ENCODE data around the gene MBIP. TPM values are rescaled to one million over a fixed set of nuclear protein-coding genes. Genes with fewer than 3 reads are reported as not detected.
"Not testable (repeated sequence)": the region's sequence is repeated elsewhere in the genome, so short reads cannot be mapped to it uniquely, and the experiment has no call there.

MBIP gene
- total and polyA plus RNA-seq, 2 experiments from 2014 or later: 24.4 to 49.7 TPM

GRCh38 chr14:36341811-36342210 lies 21.4 kb upstream of the MBIP start:
- not testable (repeated sequence) for H3K27me3 ChIP-seq (ENCODE audit: insufficient read depth); H3K27ac Mint-ChIP-seq

GRCh38 chr14:36340276-36340890 lies 19.9 kb upstream of the MBIP start:
- Histone ChIP-seq H3K4me2 (no peak overlapping the region), H3K4me3 (no peak overlapping the region), H3K36me3 (ENCODE audit: insufficient read depth) (no peaks in the 10 kb centered on the region), H3K27ac (ENCODE audit: low read depth) (no peak overlapping the region), H3K4me1 (ENCODE audit: insufficient read depth) (no peaks in the 10 kb centered on the region), H3K27me3 (ENCODE audit: insufficient read depth) (no peaks in the 10 kb centered on the region), H3K79me2 (replicated peaks; ENCODE audit: insufficient read depth) (no peaks in the 10 kb centered on the region), H3K9me2 (ENCODE audit: insufficient read depth) (no peaks in the 10 kb centered on the region), H4K20me1 (replicated peaks; ENCODE audit: insufficient read depth) (no peaks in the 10 kb centered on the region), H2AFZ (no peak overlapping the region), H3F3A (replicated peaks; ENCODE audit: low read depth) (no peaks in the 10 kb centered on the region)
- Mint-ChIP-seq H3K27ac (no peak overlapping the region), H3K36me3 (ENCODE audit: low read depth) (no peaks in the 10 kb centered on the region), H3K9me3 (no peaks in the 10 kb centered on the region), H3K4me1 (no peaks in the 10 kb centered on the region; the same call in 2 of the 3 replicates), H3K4me3 (no peak overlapping the region), H3K27me3 (ENCODE audit: insufficient read depth, low read depth, poor library complexity) (peaks cover 1% of the 10 kb centered on the region)
- DNase-seq (ENCODE audit: low spot score): no peak
- TF ChIP-seq POLR2AphosphoS5 (IDR thresholded peaks at IDR 0.05; ENCODE audit: low read depth) (no peak), ETS1 (IDR thresholded peaks at IDR 0.05) (no peak), NANOG (IDR thresholded peaks at IDR 0.05; ENCODE audit: borderline replicate concordance) (no peak), EZH2 (IDR thresholded peaks at IDR 0.05; ENCODE audit: low read depth, unreplicated experiment) (no peak), ZNF331 (CRISPR knock-in tag; IDR thresholded peaks at IDR 0.05; ENCODE audit: low read depth) (no peak), JUNB (IDR thresholded peaks at IDR 0.05; ENCODE audit: unreplicated experiment) (no peak), CREB1 (CRISPR knock-in tag; IDR thresholded peaks at IDR 0.05; ENCODE audit: low read depth) (no peak), STAT1 (IDR thresholded peaks at IDR 0.05; ENCODE audit: unreplicated experiment) (no peak), EZH2phosphoT487 (IDR thresholded peaks at IDR 0.05; ENCODE audit: unreplicated experiment) (no peak), ZNF114 (CRISPR knock-in tag; IDR thresholded peaks at IDR 0.05) (no peak)
- TF ChIP-seq, protein P1, sequence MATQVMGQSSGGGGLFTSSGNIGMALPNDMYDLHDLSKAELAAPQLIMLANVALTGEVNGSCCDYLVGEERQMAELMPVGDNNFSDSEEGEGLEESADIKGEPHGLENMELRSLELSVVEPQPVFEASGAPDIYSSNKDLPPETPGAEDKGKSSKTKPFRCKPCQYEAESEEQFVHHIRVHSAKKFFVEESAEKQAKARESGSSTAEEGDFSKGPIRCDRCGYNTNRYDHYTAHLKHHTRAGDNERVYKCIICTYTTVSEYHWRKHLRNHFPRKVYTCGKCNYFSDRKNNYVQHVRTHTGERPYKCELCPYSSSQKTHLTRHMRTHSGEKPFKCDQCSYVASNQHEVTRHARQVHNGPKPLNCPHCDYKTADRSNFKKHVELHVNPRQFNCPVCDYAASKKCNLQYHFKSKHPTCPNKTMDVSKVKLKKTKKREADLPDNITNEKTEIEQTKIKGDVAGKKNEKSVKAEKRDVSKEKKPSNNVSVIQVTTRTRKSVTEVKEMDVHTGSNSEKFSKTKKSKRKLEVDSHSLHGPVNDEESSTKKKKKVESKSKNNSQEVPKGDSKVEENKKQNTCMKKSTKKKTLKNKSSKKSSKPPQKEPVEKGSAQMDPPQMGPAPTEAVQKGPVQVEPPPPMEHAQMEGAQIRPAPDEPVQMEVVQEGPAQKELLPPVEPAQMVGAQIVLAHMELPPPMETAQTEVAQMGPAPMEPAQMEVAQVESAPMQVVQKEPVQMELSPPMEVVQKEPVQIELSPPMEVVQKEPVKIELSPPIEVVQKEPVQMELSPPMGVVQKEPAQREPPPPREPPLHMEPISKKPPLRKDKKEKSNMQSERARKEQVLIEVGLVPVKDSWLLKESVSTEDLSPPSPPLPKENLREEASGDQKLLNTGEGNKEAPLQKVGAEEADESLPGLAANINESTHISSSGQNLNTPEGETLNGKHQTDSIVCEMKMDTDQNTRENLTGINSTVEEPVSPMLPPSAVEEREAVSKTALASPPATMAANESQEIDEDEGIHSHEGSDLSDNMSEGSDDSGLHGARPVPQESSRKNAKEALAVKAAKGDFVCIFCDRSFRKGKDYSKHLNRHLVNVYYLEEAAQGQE (IDR thresholded peaks at IDR 0.05; ENCODE audit: unreplicated experiment): no peak
- no peak for ATAC-seq

More at GRCh38 chr14:36341811-36342210, 21.4 kb upstream of the MBIP start:
- ATAC-seq; H4K20me1 ChIP-seq (replicated peaks; ENCODE audit: insufficient read depth); H3F3A ChIP-seq (replicated peaks; ENCODE audit: low read depth); DNase-seq (ENCODE audit: low spot score); H3K4me1 Mint-ChIP-seq; H3K4me3 ChIP-seq; H3K27me3 Mint-ChIP-seq (ENCODE audit: insufficient read depth, low read depth, poor library complexity); H3K9me3 Mint-ChIP-seq; H3K79me2 ChIP-seq (replicated peaks; ENCODE audit: insufficient read depth); H3K9me2 ChIP-seq (ENCODE audit: insufficient read depth); H3K36me3 Mint-ChIP-seq (ENCODE audit: low read depth); H2AFZ ChIP-seq; H3K4me3 Mint-ChIP-seq; H3K27ac ChIP-seq (ENCODE audit: low read depth); H3K4me2 ChIP-seq; H3K4me1 ChIP-seq (ENCODE audit: insufficient read depth); H3K36me3 ChIP-seq (ENCODE audit: insufficient read depth): not testable (repeated sequence)
